HFF-Myc (cell line): Measurements from ENCODE around the gene BRAF.
A peak's percentile ranks its signal among the peaks of the same experiment; 100 is the strongest.
"Not testable (repeated sequence)": the region's sequence is repeated elsewhere in the genome, so short reads cannot be mapped to it uniquely, and the experiment has no call there.

Source experiments
- DNase-seq: peaks from one replicate; pipeline ENCODE4 v3.0.0-alpha.2; 2011; ENCODE audit warnings: low read depth; ENCODE audit errors: extremely low read depth
- H3K4me3 ChIP-seq: replicated peaks from 2 replicates; pipeline ENCODE4 v1.5.1; 2011; ENCODE audit warnings: low read depth, mild to moderate bottlenecking, control low read depth, low read length
- CTCF ChIP-seq: IDR thresholded peaks from 2 replicates; pipeline ENCODE4 v1.5.1; 2012; ENCODE audit warnings: mild to moderate bottlenecking, low read depth, low read length, control low read depth; ENCODE audit errors: missing control alignments

Gene BRAF

GRCh38 chr7:140672382-140673062 is 252.2 kb downstream of the BRAF start, which contains the start of gene ADCK2:
Gene ADCK2 (plus strand): TSS chr7:140672945. CDS start chr7:140673331, 386 bp downstream.
- no peak for DNase-seq
- TF ChIP-seq CTCF: no peak
- H3K4me3 ChIP-seq: peak within 1 kb of the TSS; percentile 52

GRCh38 chr7:140671966-140672365 is 252.8 kb downstream of the BRAF start:
- no peak overlapping the region for H3K4me3 ChIP-seq
- no peak for TF ChIP-seq CTCF
- no peak for DNase-seq

GRCh38 chr7:140670343-140670935 is 254.3 kb downstream of the BRAF start:
- no peak for TF ChIP-seq CTCF
- no peak for DNase-seq
- H3K4me3 ChIP-seq: no peak overlapping the region

- not testable (repeated sequence) for DNase-seq, H3K4me3 ChIP-seq
Measured at GRCh38 chr7:140669862-140670261, 254.9 kb downstream of the BRAF start.

- no peak overlapping the region for H3K4me3 ChIP-seq
- TF ChIP-seq CTCF: no peak
- DNase-seq: no peak
Measured at GRCh38 chr7:140669352-140669751, 255.4 kb downstream of the BRAF start.
